ENCODE measurements around the gene NTN1. TPM values are rescaled to one million over a fixed set of nuclear protein-coding genes. Genes with fewer than 3 reads are reported as not detected.

NTN1 gene
- total and polyA plus RNA-seq, 7 experiments from 2014 or later = 0.07 to 0.12 (median 0.11) TPM; not detected in 4

DNA sequence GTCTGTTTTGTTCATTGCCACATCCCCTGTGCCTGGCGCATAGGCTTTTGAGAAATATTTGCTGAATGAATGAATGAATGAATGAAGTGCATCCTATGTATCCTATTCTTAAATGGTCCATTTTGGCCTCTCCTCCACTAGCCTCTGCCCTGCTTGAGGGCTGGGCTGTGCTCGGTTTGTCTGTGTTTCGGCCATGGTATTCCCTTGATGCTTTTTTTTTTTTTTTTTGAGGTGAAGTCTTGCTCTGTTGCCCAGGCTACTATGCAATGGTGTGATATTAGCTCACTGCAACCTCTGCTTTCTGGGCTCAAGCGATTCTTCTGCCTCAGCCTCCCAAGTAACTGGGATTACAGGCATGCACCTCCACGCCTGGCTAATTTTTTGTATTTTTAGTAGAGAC, 110.1 kb downstream of the NTN1 start:
- Mint-ChIP-seq H3K4me3 (no peak overlapping the region), H3K4me1 (peaks cover 0 to 2% (median 0%) of the 10 kb centered on the region in 7 donors), H3K27ac (no peak overlapping the region), H3K36me3 (no peaks in the 10 kb centered on the region), H3K9me3 (no peaks in the 10 kb centered on the region), H3K27me3 (peaks cover 0 to 15% (median 2%) of the 10 kb centered on the region in 5 donors)
- intact Hi-C loops (cut with micrococcal nuclease) = no loop called here
- ChIA-PET CTCF (no interaction called here), POLR2A (no interaction called here)
- no peak for DNase-seq
- no peaks in the 10 kb centered on the region for H3K4me1 ChIP-seq (ENCODE audit: control insufficient read depth in 2 of 2, insufficient read depth in 2 of 2, low read length in 2 of 2)
- no peak overlapping the region for H3K27ac ChIP-seq (ENCODE audit: low read depth, low read length)
- H3K4me3 ChIP-seq (ENCODE audit: low read length) = no peak overlapping the region
- H3K27me3 ChIP-seq (ENCODE audit: control insufficient read depth in 2 of 2, insufficient read depth in 2 of 2, low read length in 2 of 2) = no peaks in the 10 kb centered on the region
- ATAC-seq = no peak
- H3K36me3 ChIP-seq (ENCODE audit: control insufficient read depth in 2 of 3, insufficient read depth in 3 of 3, low read length in 3 of 3) = no peaks in the 10 kb centered on the region
- no peaks in the 10 kb centered on the region for H3K9me3 ChIP-seq (ENCODE audit: control insufficient read depth in 2 of 3, low read length in 3 of 3)

- intact Hi-C loops (cut with micrococcal nuclease) = no loop called here
- no peak overlapping the region for H3K27ac ChIP-seq (ENCODE audit: low read depth, low read length)
- DNase-seq (no peak), ATAC-seq (no peak)
- H3K36me3 ChIP-seq (ENCODE audit: control insufficient read depth in 2 of 3, insufficient read depth in 3 of 3, low read length in 3 of 3) = no peaks in the 10 kb centered on the region
- Mint-ChIP-seq H3K4me3 (no peak overlapping the region), H3K9me3 (no peaks in the 10 kb centered on the region), H3K27ac (no peak overlapping the region), H3K27me3 (peaks cover 0 to 7% (median 2%) of the 10 kb centered on the region in 5 donors), H3K4me1 (peaks cover 0 to 2% (median 0%) of the 10 kb centered on the region in 7 donors), H3K36me3 (no peaks in the 10 kb centered on the region)
- H3K4me1 ChIP-seq (ENCODE audit: control insufficient read depth in 2 of 2, insufficient read depth in 2 of 2, low read length in 2 of 2) = no peaks in the 10 kb centered on the region
- ChIA-PET POLR2A (no interaction called here), CTCF (no interaction called here)
- H3K9me3 ChIP-seq (ENCODE audit: control insufficient read depth in 2 of 3, low read length in 3 of 3) = no peaks in the 10 kb centered on the region
- H3K27me3 ChIP-seq (ENCODE audit: control insufficient read depth in 2 of 2, insufficient read depth in 2 of 2, low read length in 2 of 2) = no peaks in the 10 kb centered on the region
- no peak overlapping the region for H3K4me3 ChIP-seq (ENCODE audit: low read length)
Observed at GRCh38 chr17:9132291-9132690, 111.0 kb downstream of the NTN1 start.

GRCh38 chr17:9132944-9133610, 111.8 kb downstream of the NTN1 start:
- intact Hi-C loops (cut with micrococcal nuclease) = no loop called here
- no peak overlapping the region for H3K4me3 ChIP-seq (ENCODE audit: low read length)
- no peaks in the 10 kb centered on the region for H3K27me3 ChIP-seq (ENCODE audit: control insufficient read depth in 2 of 2, insufficient read depth in 2 of 2, low read length in 2 of 2)
- ATAC-seq = no peak
- H3K27ac Mint-ChIP-seq = no peak overlapping the region
- CTCF ChIA-PET = no interaction called here
- no peak overlapping the region for H3K27ac ChIP-seq (ENCODE audit: low read depth, low read length)
- H3K36me3 Mint-ChIP-seq = no peaks in the 10 kb centered on the region
- POLR2A ChIA-PET = no interaction called here
- H3K9me3 Mint-ChIP-seq = no peaks in the 10 kb centered on the region
- no peaks in the 10 kb centered on the region for H3K36me3 ChIP-seq (ENCODE audit: control insufficient read depth in 2 of 3, insufficient read depth in 3 of 3, low read length in 3 of 3)
- no peaks in the 10 kb centered on the region for H3K4me1 ChIP-seq (ENCODE audit: control insufficient read depth in 2 of 2, insufficient read depth in 2 of 2, low read length in 2 of 2)
- no peak overlapping the region for H3K4me3 Mint-ChIP-seq
- H3K27me3 Mint-ChIP-seq = peaks cover 0 to 7% (median 2%) of the 10 kb centered on the region in 5 donors
- DNase-seq = no peak
- H3K9me3 ChIP-seq (ENCODE audit: control insufficient read depth in 2 of 3, low read length in 3 of 3) = no peaks in the 10 kb centered on the region
- peaks cover 0 to 2% (median 0%) of the 10 kb centered on the region in 7 donors for H3K4me1 Mint-ChIP-seq

GRCh38 chr17:9138161-9138717, 116.9 kb downstream of the NTN1 start:
- peaks cover 0 to 2% (median 0%) of the 10 kb centered on the region in 7 donors for H3K4me1 Mint-ChIP-seq
- Histone ChIP-seq H3K36me3 (ENCODE audit: control insufficient read depth in 2 of 3, insufficient read depth in 3 of 3, low read length in 3 of 3) (no peaks in the 10 kb centered on the region), H3K27me3 (ENCODE audit: control insufficient read depth in 2 of 2, insufficient read depth in 2 of 2, low read length in 2 of 2) (no peaks in the 10 kb centered on the region), H3K4me3 (ENCODE audit: low read length) (no peak overlapping the region), H3K4me1 (ENCODE audit: control insufficient read depth in 2 of 2, insufficient read depth in 2 of 2, low read length in 2 of 2) (no peaks in the 10 kb centered on the region), H3K9me3 (ENCODE audit: control insufficient read depth in 2 of 3, low read length in 3 of 3) (no peaks in the 10 kb centered on the region), H3K27ac (ENCODE audit: low read depth, low read length) (no peak overlapping the region)
- H3K9me3 Mint-ChIP-seq = no peaks in the 10 kb centered on the region
- no peak for ATAC-seq
- peaks cover 0 to 4% (median 0%) of the 10 kb centered on the region in 5 donors for H3K27me3 Mint-ChIP-seq
- no peaks in the 10 kb centered on the region for H3K36me3 Mint-ChIP-seq
- ChIA-PET CTCF (no interaction called here), POLR2A (no interaction called here)
- intact Hi-C loops (cut with micrococcal nuclease) = no loop called here
- H3K27ac Mint-ChIP-seq = no peak overlapping the region
- no peak for DNase-seq
- no peak overlapping the region for H3K4me3 Mint-ChIP-seq

- Histone ChIP-seq H3K4me1 (ENCODE audit: control insufficient read depth in 2 of 2, insufficient read depth in 2 of 2, low read length in 2 of 2) (no peaks in the 10 kb centered on the region), H3K9me3 (ENCODE audit: control insufficient read depth in 2 of 3, low read length in 3 of 3) (no peaks in the 10 kb centered on the region), H3K27me3 (ENCODE audit: control insufficient read depth in 2 of 2, insufficient read depth in 2 of 2, low read length in 2 of 2) (no peaks in the 10 kb centered on the region), H3K27ac (ENCODE audit: low read depth, low read length) (no peak overlapping the region), H3K36me3 (ENCODE audit: control insufficient read depth in 2 of 3, insufficient read depth in 3 of 3, low read length in 3 of 3) (no peaks in the 10 kb centered on the region), H3K4me3 (ENCODE audit: low read length) (no peak overlapping the region)
- CTCF ChIA-PET = no interaction called here
- Mint-ChIP-seq H3K27ac (no peak overlapping the region), H3K27me3 (no peaks in the 10 kb centered on the region), H3K9me3 (no peaks in the 10 kb centered on the region), H3K4me3 (no peak overlapping the region), H3K4me1 (peaks cover 0 to 2% (median 0%) of the 10 kb centered on the region in 7 donors), H3K36me3 (no peaks in the 10 kb centered on the region)
- intact Hi-C loops (cut with micrococcal nuclease) = no loop called here
- ATAC-seq = no peak
- POLR2A ChIA-PET = no interaction called here
- DNase-seq = no peak
Observed at GRCh38 chr17:9139695-9140094, 118.4 kb downstream of the NTN1 start.

DNA sequence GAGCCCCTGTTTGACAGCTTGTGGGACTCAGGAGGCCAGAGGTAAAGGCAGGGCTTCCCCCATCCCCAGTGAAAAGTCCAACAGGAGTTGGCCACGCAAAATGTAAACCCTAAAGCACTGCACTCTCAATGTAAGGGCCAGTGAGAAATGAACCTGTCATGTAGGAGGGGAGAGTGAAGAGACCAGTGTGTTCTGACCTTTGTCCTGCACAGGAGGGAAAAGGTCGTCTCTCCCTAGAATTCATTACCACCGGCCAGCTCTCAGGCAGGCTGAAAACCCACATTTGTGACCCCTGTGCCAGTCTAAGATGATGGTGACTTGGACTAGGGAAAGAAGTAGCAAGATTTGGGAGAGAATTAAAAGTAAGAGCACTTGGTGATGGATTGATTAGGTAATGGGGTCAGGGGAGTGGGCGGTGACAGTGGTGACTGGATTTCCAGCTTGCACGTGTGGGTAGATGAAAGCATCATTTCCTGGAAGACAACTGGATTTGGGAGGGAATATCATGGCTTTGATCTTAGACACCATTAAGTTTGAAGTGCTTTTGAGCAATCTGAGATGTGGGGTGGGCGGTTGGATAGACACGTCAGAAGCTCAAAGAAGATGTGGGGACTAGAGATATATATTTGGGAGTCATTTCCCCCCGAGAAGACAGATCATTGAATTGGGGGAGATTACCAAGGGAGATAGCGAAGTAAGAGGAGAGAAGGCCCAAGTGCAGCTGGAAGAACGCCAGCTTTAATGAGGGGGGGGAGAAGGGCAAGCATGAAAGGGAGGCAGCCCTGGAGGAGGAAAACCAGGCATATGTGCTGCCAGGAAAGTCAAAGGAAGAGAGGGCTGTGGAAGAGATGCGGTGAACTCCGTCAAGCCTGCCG, 119.5 kb downstream of the NTN1 start:
- no peaks in the 10 kb centered on the region for H3K27me3 ChIP-seq (ENCODE audit: control insufficient read depth in 2 of 2, insufficient read depth in 2 of 2, low read length in 2 of 2)
- no peak overlapping the region for H3K4me3 ChIP-seq (ENCODE audit: low read length)
- H3K9me3 Mint-ChIP-seq = no peaks in the 10 kb centered on the region
- ChIA-PET POLR2A (no interaction called here), CTCF (no interaction called here)
- DNase-seq (no peak), ATAC-seq (no peak)
- H3K4me1 ChIP-seq (ENCODE audit: control insufficient read depth in 2 of 2, insufficient read depth in 2 of 2, low read length in 2 of 2) = no peaks in the 10 kb centered on the region
- H3K36me3 ChIP-seq (ENCODE audit: control insufficient read depth in 2 of 3, insufficient read depth in 3 of 3, low read length in 3 of 3) = no peaks in the 10 kb centered on the region
- no peaks in the 10 kb centered on the region for H3K9me3 ChIP-seq (ENCODE audit: control insufficient read depth in 2 of 3, low read length in 3 of 3)
- H3K27me3 Mint-ChIP-seq = no peaks in the 10 kb centered on the region
- H3K4me3 Mint-ChIP-seq = no peak overlapping the region
- no peak overlapping the region for H3K27ac Mint-ChIP-seq
- H3K27ac ChIP-seq (ENCODE audit: low read depth, low read length) = no peak overlapping the region
- H3K36me3 Mint-ChIP-seq = no peaks in the 10 kb centered on the region
- H3K4me1 Mint-ChIP-seq = peaks cover 0 to 2% (median 0%) of the 10 kb centered on the region in 7 donors
- intact Hi-C loops (cut with micrococcal nuclease) = no loop called here

All from naive thymus-derived CD4-positive, alpha-beta T cell (primary cell).